Medulla oblongata (tissue), 1 donor: ENCODE results near the gene SECTM1.

Experiments used
- DNase-seq: peaks from one replicate; pipeline ENCODE4 v3.0.0-alpha.2; 2015; ENCODE audit errors: extremely low spot score

The SECTM1 gene

GRCh38 chr17:82281076-82281475 is 52.5 kb downstream of the SECTM1 start:
- DNase-seq = no peak

DNA sequence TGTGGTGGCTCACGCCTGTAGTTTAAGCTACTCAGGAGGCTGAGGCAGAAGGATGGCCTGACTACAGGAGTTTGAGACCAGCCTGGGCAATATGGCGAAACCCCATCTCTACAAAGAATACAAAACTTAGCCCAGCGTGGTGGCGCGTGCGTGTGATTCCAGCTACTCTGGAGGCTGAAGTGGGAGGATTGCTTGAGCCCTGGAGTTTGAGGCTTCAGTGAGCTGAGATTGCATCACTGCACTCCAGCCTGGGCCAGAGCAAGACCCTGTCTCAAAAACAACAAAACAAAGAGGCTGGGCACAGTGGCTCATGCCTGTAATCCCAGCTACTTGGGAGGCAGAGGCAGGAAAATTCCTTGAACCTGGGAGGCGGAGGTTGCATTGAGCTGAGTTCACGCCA is 53.0 kb downstream of the SECTM1 start:
- DNase-seq = no peak

DNA sequence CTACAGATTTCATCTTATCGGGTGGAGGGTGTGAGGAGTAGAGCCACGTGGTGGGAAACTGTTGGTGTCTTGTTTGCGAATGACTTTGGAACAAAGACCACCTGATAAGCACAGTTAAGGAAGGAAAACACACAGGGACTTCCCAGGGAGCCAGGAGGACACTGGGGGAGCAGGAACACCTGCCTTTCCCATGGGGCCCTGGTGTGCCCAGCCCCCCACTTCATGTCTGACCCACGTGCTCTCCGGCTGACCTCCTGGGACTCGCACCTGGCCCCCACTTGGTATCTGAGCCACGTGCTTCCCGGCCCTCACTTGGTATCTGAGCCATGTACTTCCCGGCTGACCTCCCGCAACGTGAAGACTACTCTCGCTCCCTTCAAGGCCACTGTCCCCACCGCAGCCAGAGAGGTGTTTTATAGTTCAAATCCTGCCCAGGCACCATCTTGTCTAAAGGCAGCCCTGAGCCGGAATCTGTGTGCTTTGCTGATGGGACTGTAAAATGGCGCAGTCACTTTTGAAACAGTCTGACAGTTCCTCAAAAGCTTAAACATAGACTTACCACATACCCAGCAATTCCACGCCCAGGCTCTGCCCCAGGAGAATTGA is 54.7 kb downstream of the SECTM1 start:
- no peak for DNase-seq

GRCh38 chr17:82278308-82278707 is 55.3 kb downstream of the SECTM1 start:
- DNase-seq = no peak

- peak; percentile 53 for DNase-seq
Observed at GRCh38 chr17:82277851-82278250, 55.7 kb downstream of the SECTM1 start.

- DNase-seq = no peak
Observed at GRCh38 chr17:82276938-82277337, 56.6 kb downstream of the SECTM1 start.

DNA sequence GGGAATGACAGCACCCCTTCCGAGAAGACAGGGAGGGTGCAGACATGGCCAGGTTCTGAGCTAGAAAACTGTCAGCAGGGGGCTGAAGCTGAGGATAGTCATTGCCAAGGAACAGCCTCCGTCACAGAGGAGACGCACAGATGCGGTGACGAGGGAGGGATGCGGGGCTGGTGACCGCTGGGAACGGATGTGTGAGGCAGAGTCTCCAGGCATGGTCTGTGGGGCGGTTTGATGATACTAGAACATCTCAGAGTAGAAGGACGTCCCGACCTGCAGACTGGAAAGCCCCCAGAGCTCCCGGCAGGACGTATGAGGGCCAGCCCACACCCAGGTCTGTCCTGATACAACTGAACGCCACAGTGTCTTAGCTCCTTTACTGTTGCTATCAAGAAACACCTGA is 58.2 kb downstream of the SECTM1 start:
- DNase-seq = no peak

GRCh38 chr17:82274134-82275020 is 59.2 kb downstream of the SECTM1 start:
- DNase-seq = no peak

GRCh38 chr17:82273327-82274133 is 60.0 kb downstream of the SECTM1 start, which contains the start of gene CSNK1D:
Gene CSNK1D (minus strand): TSS chr17:82273700. CDS start chr17:82273381, 319 bp downstream.
- DNase-seq = peak; percentile 90

GRCh38 chr17:82272495-82273326 is 60.9 kb downstream of the SECTM1 start:
- no peak for DNase-seq

DNA sequence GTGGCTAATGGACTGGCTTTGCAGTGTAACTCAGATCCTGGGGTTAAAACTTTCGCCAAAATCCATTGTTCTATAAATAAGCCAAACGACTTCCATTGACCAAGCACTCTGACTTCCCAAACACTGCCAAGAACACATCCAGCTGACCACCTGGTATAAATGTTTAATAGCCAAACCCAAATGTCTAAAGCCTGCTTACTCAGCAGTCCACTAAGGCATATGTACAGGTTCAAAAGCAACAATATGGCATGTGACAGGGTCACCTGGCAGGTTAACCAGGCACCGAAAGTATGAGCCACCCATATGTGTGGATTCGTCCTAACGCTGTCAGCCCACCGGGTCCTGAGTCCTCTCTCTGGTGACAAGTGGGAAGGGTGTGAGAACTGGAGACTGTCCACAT is 62.2 kb downstream of the SECTM1 start:
- no peak for DNase-seq
